HG03196 (cell line): ENCODE results near the gene SH3BP4.
"Not testable (repeated sequence)": the region's sequence is repeated elsewhere in the genome, so short reads cannot be mapped to it uniquely, and the experiment has no call there.

Source experiments
- ATAC-seq: cut with Tn5 transposase; IDR thresholded peaks from one replicate; pipeline ENCODE4 v1.9.1; 2021; ENCODE audit not compliant: unreplicated experiment

Gene SH3BP4

GRCh38 chr2:235052514-235053354 is 100.9 kb downstream of the SH3BP4 start:
- no peak for ATAC-seq

DNA sequence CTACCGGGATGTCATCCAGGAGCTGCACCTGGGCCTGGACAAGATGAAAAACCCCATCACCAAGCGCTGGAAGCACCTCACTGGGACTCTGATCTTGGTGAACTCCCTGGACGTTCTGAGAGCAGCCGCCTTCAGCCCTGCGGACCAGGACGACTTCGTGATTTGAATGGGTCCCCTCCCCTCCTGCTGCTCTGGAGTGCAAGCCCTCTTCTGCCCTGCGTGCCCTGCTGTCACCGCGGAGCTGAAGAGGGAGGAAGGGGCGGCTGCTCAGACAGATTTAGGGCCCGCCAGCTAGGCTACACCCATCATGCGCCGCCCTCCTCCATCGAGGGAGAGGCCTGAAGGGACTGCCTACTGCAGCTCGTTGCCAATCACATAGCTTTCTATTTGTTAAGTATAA is 101.8 kb downstream of the SH3BP4 start:
- no peak for ATAC-seq

DNA sequence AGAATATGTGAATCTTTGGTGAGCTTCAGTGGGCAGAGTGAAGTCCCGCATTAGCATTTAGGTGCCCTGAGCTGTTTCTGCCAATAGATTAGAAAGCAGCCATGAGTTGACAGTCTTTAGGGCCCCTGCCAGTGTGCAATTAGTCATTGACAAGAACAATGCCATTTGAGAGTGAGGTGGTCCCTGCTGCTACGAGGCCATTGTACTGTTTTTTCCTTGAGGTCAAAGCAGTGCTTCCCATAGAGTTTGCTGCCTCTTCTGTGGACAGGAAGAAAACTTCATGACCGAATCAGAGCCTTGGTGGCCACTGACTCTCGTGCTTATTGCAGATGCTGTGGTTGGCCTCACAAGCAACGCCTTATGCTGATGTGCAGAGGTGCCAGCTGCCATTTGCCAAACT is 102.7 kb downstream of the SH3BP4 start:
- ATAC-seq = no peak

GRCh38 chr2:235054919-235055318 is 103.1 kb downstream of the SH3BP4 start:
- ATAC-seq = no peak

DNA sequence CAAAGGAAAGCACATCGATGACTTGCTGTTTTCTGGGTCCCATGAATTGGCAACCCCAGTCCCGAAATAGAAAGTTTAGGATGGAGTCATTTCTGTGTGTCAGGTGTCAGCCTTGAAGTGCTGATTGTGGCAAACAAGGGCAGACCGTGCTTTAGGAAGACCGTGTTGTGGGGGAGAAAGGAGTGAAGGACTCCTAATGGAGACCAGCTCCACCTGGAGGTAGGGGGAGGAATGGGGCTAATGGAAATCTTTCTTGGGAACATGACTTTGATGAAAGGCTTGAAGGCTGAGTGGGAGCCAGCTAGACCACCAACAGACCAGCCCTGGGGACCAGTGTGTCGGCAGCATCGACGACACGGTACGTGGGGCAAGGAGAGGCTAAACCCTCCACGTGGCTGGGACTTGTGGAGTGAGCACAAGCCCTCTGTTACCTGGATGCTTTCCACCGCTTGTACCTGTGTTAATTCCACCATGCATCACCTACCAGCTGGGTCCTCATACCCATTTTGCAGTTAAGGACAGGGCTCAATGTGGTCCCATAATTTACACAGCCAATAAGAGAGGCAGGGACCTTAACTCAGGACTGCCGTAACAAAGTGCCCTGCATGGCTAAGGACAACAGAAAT is 104.2 kb downstream of the SH3BP4 start:
- ATAC-seq = no peak

GRCh38 chr2:235056768-235057167 is 105.0 kb downstream of the SH3BP4 start:
- ATAC-seq = no peak

DNA sequence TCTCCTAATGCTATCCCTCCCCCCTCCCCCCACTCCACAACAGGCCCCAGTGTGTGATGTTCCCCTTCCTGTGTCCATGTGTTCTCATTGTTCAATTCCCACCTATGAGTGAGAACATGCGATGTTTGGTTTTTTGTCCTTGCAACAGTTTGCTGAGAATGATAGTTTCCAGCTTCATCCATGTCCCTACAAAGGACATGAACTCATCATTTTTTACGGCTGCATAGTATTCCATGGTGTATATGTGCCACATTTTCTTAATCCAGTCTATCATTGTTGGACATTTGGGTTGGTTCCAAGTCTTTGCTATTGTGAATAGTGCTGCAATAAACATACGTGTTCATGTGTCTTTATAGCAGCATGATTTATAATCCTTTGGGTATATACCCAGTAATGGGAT is 105.8 kb downstream of the SH3BP4 start:
- ATAC-seq = not testable (repeated sequence)

GRCh38 chr2:235059161-235059560 is 107.3 kb downstream of the SH3BP4 start:
- ATAC-seq = no peak

GRCh38 chr2:235061656-235062055 is 109.8 kb downstream of the SH3BP4 start:
- ATAC-seq = no peak

DNA sequence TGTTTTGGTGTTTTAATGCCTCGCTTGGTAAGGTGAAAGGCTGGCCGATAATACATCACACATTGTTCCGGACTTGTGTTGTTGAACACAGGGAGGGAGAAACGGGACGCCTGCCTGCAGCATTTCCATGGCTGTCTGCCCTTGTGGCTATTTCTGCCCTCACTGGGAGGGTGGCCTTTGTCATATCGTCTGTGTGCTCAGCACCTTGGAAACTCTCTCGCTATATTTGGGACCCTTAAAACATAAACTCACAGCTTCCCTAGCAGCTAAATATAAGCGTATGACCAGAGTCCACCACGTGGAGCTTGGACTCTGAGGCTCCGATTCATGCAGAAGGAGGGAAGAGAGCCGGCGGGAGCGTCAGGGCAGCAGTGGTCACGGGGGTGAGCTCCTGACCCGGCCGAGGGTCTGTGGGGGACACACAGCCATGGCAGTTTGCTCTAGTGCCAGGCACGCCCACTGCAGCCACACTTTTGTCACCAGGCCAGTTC is 111.7 kb downstream of the SH3BP4 start:
- ATAC-seq = no peak

DNA sequence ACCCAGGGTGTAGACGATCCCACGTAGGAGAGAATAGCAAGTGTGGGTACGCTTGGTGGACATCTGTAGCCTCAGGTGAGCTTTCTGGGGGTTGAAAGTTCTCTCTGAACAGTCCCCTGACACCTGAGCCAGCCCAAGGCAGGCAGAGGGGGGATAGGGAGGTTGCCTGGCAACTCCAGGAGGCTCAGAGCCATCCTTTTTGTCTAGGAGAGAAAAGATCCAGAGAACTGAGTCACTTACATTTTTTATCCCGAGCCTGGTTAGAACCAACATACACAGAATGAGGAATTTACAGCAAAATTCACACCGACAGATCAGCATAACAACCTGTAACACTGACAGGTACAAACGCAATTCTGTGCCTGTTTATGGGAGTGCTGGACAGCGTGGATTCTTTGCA is 113.2 kb downstream of the SH3BP4 start:
- no peak for ATAC-seq

GRCh38 chr2:235066490-235066889 is 114.7 kb downstream of the SH3BP4 start:
- ATAC-seq = no peak

- ATAC-seq = no peak
Measured at GRCh38 chr2:235066895-235067294, 115.1 kb downstream of the SH3BP4 start.

DNA sequence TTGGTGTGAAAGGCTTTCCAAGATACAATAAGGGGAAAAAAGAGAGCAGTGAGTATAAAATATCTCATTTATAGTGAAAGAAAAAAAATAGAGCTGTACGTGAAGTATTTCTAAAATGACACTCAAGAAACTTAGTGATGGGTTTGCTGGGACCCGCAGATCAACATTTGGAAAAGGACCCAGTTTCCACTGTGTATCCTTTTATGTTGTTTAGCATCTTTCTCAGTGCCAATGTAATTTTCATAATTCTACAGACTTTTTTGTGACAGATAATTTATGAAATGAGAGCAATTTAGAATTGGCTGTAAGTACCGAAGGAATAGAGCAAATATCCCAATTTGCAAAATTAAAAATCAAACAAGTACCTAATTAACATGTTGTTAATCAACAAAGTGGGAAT is 116.9 kb downstream of the SH3BP4 start:
- ATAC-seq = no peak

DNA sequence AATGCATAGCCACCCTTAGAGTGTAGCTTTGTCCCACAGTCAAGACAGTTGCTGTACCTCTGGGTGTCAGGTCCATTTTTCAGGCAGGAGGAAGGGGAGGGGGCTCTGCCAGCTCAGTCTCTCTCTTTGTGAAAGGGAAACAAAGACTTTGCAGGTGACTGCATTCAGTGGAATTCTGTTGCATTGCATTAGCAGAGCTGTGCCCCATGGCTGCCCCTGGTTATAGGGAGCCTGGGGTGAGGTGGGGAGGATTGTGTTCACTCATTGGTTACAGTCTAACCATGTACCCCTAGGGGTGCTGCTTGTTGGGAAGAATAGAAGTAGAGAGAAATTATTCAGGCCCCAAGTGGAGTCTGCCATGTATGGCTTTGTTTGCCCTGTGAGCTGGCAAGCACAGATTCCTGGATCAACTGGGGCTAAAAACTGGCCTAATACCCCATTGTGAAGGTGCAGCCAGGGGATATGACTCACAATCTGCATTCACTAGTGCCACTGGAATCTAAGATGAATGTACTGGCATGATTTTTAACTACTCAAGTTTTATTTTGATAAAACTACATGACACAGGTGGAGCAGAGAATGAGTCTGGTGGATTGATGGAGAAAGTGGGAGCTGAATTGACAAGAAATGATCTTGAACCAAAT is 118.4 kb downstream of the SH3BP4 start:
- ATAC-seq = no peak

DNA sequence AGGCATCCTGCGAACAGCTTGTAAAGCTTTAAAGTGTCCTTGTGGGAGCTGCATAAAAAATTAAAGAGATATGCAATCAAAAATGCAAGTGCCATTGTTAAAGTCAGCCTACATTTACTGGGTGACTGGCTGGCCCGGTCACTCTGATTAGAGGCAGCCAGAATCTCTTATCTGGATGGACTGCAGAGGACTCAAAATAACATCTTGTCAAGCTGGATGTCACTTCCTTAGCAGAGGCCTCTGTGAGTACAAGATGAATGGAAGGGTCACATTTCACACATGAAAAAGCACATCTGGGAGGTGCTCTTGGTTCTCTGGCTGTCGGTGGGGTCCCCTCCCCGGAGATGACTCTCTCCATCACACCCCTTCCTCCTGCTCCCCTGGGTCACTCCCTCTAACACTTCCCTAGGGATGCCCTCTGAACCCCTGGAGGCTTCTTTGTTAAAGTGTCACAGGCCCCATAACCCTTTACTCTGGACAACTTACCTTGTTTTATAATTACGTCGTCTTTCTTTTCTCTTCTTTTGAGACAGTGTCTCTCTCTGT is 122.1 kb downstream of the SH3BP4 start:
- no peak for ATAC-seq

DNA sequence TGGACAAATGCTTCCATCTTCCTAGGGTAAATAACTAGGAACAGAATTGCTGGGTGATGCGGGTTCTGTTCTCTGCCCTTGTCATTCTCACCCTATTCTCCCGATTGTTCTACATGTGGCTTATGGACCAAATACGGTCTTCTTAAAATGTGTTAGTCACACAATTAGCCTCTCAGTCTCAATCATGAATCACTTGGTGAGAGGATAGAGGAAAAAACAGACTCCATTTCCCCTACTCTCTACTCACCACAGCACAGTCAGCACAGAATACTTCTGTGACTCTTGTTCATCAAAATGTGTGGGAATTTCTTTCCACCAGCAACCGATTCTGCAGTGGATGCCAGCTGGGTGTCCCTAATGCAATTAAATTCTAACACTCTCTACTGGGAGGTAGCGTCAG is 125.2 kb downstream of the SH3BP4 start:
- ATAC-seq = no peak

DNA sequence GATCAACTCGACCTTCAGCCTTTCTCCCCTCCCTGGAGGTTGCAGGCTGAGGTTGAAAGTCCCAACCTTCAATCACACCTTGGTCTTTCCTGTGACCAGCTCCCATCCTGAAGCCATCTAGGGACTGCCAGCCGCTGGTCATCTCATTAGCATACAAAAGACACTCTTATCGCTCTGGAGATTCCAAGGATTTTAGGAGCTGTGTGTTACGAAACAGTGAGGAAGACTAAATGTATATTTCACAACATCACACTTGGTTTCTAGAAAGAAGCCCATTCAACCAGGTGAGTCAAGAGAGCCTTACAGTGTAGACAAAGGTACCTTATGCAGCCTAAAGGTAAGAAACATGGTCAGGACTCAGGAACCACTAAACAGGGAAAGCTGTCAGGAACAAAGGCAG is 126.4 kb downstream of the SH3BP4 start:
- no peak for ATAC-seq

DNA sequence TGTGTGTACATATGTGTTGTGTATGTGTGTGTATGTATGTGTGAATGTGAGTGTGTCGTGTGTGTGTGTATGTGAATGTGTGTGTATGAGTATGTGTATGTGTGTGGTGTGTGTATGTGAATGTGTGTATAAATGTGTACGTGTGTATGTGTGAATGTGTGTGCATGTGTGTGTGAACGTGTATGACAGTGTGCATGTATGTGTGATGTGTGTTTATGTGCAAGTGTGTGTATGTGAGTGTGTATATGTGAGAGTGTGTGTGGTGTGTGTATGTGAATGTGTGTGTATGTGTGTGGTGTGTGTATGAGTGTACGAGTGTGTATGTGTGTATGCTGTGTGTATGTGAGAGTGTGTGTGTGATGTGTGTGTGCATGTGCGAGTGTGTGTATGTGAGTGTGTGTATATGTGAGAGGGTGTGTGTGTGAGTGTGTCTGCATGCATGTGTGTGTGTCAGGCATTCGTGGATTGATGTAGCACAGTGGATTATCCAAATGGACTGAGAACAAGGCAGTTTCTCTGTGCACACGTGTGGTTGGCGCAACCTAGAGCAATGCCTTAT is 127.2 kb downstream of the SH3BP4 start:
- no peak for ATAC-seq

DNA sequence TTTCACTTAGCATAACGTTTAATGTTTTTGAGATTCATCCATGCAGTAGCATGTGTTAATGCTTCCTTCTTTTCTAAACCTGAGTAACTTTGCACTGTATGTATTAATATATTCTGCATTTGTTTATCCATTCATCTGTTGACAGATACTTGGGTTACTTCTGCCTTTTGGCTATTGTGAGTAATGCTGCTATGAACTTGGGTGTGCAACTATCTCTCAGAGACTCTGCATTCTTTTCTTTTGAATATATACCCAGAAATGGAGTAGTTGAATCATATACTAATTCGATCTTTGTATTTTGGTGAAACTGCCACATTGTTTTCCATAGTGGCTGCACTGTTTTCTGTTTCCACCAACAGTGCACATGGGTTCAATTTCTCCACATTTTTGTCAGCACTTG is 128.3 kb downstream of the SH3BP4 start:
- no peak for ATAC-seq

GRCh38 chr2:235082578-235083338 is 130.9 kb downstream of the SH3BP4 start:
- ATAC-seq = no peak
